DOHH2 (cell line): Measurements from ENCODE around the gene TMEM258.

Experiments used
- H3F3A ChIP-seq: fragments of 200-600 bp; sonication (generic), shearing (Covaris generic); 2 replicates; pipeline ENCODE4 v1.6.0; 2016; ENCODE audit warnings: antibody characterized with exemption, mild to moderate bottlenecking; ENCODE audit not compliant: control insufficient read depth, insufficient read depth
- H3K27ac ChIP-seq: fragments of 200-600 bp; sonication (generic); 2 replicates; pipeline ENCODE4 v1.5.1; 2014; ENCODE audit warnings: low read depth, mild to moderate bottlenecking, low read length, moderate library complexity
- H3K27me3 ChIP-seq: fragments of 200-600 bp; sonication (generic); 2 replicates; pipeline ENCODE4 v1.6.1; 2014; ENCODE audit warnings: mild to moderate bottlenecking, low read length, mixed read lengths; ENCODE audit not compliant: control insufficient read depth
- H3K36me3 ChIP-seq: fragments of 200-600 bp; sonication (generic); 2 replicates; pipeline ENCODE4 v1.6.1; 2014; ENCODE audit warnings: mild to moderate bottlenecking, low read length, moderate library complexity, mixed read lengths; ENCODE audit not compliant: control insufficient read depth
- H3K4me1 ChIP-seq: fragments of 200-600 bp; sonication (generic); 2 replicates; pipeline ENCODE4 v1.6.1; 2014; ENCODE audit warnings: mild to moderate bottlenecking, low read length, mixed read lengths; ENCODE audit not compliant: control insufficient read depth
- H3K4me2 ChIP-seq: fragments of 200-600 bp; sonication (generic); 2 replicates; pipeline ENCODE4 v1.6.0; 2014; ENCODE audit warnings: mild to moderate bottlenecking, low read length, moderate library complexity
- H3K4me3 ChIP-seq: fragments of 200-600 bp; sonication (generic); 2 replicates; pipeline ENCODE4 v1.5.1; 2014; ENCODE audit warnings: mild to moderate bottlenecking, low read length, mixed read lengths
- H3K79me2 ChIP-seq: fragments of 200-600 bp; sonication (generic); 2 replicates; pipeline ENCODE4 v1.6.1; 2014; ENCODE audit warnings: mild to moderate bottlenecking, low read length, mixed read lengths; ENCODE audit not compliant: control insufficient read depth
- H3K9me2 ChIP-seq: fragments of 200-600 bp; sonication (generic); replicated peaks from 2 replicates; pipeline ENCODE4 v1.6.1; 2014; ENCODE audit warnings: mild to moderate bottlenecking, low read length, mixed read lengths; ENCODE audit not compliant: control insufficient read depth
- H3K9me3 ChIP-seq: fragments of 200-600 bp; sonication (generic); 2 replicates; pipeline ENCODE4 v1.6.1; 2014; ENCODE audit warnings: antibody characterized with exemption, low read length, mixed read lengths; ENCODE audit not compliant: control insufficient read depth, insufficient read depth
- H4K20me1 ChIP-seq: fragments of 200-600 bp; sonication (generic); 2 replicates; pipeline ENCODE4 v1.6.0; 2014; ENCODE audit warnings: low read depth, mild to moderate bottlenecking, antibody characterized with exemption, low read length, moderate library complexity; ENCODE audit not compliant: control insufficient read depth, insufficient read depth
- CTCF ChIP-seq: fragments of 200-600 bp; sonication (generic); IDR thresholded peaks from one replicate; pipeline ENCODE4 v1.5.1; 2014; ENCODE audit warnings: antibody characterized with exemption, mild to moderate bottlenecking, low read depth, low read length; ENCODE audit not compliant: poor library complexity, severe bottlenecking
- EZH2phosphoT487 ChIP-seq: fragments of 200-600 bp; sonication (generic); IDR thresholded peaks from 2 replicates; pipeline ENCODE4 v1.6.1; 2017; ENCODE audit warnings: borderline replicate concordance, mild to moderate bottlenecking, antibody characterized with exemption, low read length, moderate library complexity, mixed read lengths

Gene TMEM258

GRCh38 chr11:61779666-61780525, 12.5 kb downstream of the TMEM258 start:
- H4K20me1 ChIP-seq, result no peaks in the 10 kb centered on the region
- H3K27me3 ChIP-seq, result peaks cover 11% of the 10 kb centered on the region
- TF ChIP-seq CTCF (no peak), EZH2phosphoT487 (no peak)
- H3K4me1 ChIP-seq, result peaks cover 13% of the 10 kb centered on the region
- H3K79me2 ChIP-seq, result no peaks in the 10 kb centered on the region
- no peaks in the 10 kb centered on the region for H3F3A ChIP-seq
- H3K4me3 ChIP-seq, result no peak overlapping the region
- H3K36me3 ChIP-seq, result no peaks in the 10 kb centered on the region
- H3K9me2 ChIP-seq, result no peaks in the 10 kb centered on the region
- H3K9me3 ChIP-seq, result no peaks in the 10 kb centered on the region
- H3K4me2 ChIP-seq, result no peak overlapping the region
- H3K27ac ChIP-seq, result no peak overlapping the region

- H3K27me3 ChIP-seq, result peaks cover 11% of the 10 kb centered on the region
- H3K4me3 ChIP-seq, result no peak overlapping the region
- no peaks in the 10 kb centered on the region for H3K9me2 ChIP-seq
- H3K79me2 ChIP-seq, result no peaks in the 10 kb centered on the region
- H3K4me1 ChIP-seq, result peaks cover 13% of the 10 kb centered on the region
- H3K4me2 ChIP-seq, result no peak overlapping the region
- no peaks in the 10 kb centered on the region for H3K9me3 ChIP-seq
- H3K27ac ChIP-seq, result no peak overlapping the region
- no peaks in the 10 kb centered on the region for H3F3A ChIP-seq
- no peaks in the 10 kb centered on the region for H3K36me3 ChIP-seq
- TF ChIP-seq EZH2phosphoT487 (no peak), CTCF (no peak)
- no peaks in the 10 kb centered on the region for H4K20me1 ChIP-seq
Observed at GRCh38 chr11:61778920-61779650, 13.3 kb downstream of the TMEM258 start.

GRCh38 chr11:61778357-61778886, 14.0 kb downstream of the TMEM258 start:
- TF ChIP-seq CTCF, result no peak
- TF ChIP-seq EZH2phosphoT487, result no peak
- Histone ChIP-seq H3K9me3 (no peaks in the 10 kb centered on the region), H3K36me3 (no peaks in the 10 kb centered on the region), H3K79me2 (no peaks in the 10 kb centered on the region), H4K20me1 (no peaks in the 10 kb centered on the region), H3K4me1 (peaks cover 13% of the 10 kb centered on the region), H3F3A (no peaks in the 10 kb centered on the region), H3K4me3 (no peak overlapping the region), H3K27me3 (peaks cover 11% of the 10 kb centered on the region), H3K4me2 (no peak overlapping the region), H3K27ac (no peak overlapping the region), H3K9me2 (no peaks in the 10 kb centered on the region)
